ENCODE results near the gene TNFSF11. TPM values are rescaled to one million over a fixed set of nuclear protein-coding genes. Genes with fewer than 3 reads are reported as not detected.

The TNFSF11 gene
- total RNA-seq, 1 experiment from 2014 or later = 3.5 TPM

- no peak overlapping the region for H3T11ph ChIP-seq (ENCODE audit: low read length)
- H3K4me1 ChIP-seq (ENCODE audit: insufficient read depth, low read length) = no peaks in the 10 kb centered on the region; the same call in 1 of the 2 replicates
- no peak overlapping the region for H3K14ac ChIP-seq (ENCODE audit: insufficient read depth, low read length)
- H3K27ac ChIP-seq (ENCODE audit: insufficient read length, low read depth, low read length) = no peak overlapping the region
- no peaks in the 10 kb centered on the region for H3K23me2 ChIP-seq (ENCODE audit: insufficient read length, low read depth, low read length, poor library complexity, severe bottlenecking)
- H3K4me2 ChIP-seq (ENCODE audit: insufficient read depth, insufficient read length, low read length) = no peak overlapping the region
- no CpG with 5 or more reads among the region's 3 CpGs for WGBS (ENCODE audit: extremely low coverage, insufficient read length, low lambda C conversion rate)
- Mint-ChIP-seq H3K4me1 (peaks cover 0 to 3% of the 10 kb centered on the region in 2 experiments; a peak in 1 of 4 replicates), H3K9me3 (peaks cover 6 to 10% of the 10 kb centered on the region in 2 experiments), H3K36me3 (ENCODE audit: insufficient read depth in 1 of 3, low read depth in 3 of 3) (peaks cover under 1 to 2% (median 2%) of the 10 kb centered on the region in 3 experiments; a peak in 3 of 7 replicates), H3K27ac (no peak overlapping the region), H3K27me3 (ENCODE audit: low read depth) (no peaks in the 10 kb centered on the region; the same call in none of the 2 replicates), H3K4me3 (no peak overlapping the region)
- no peaks in the 10 kb centered on the region for H3K27me3 ChIP-seq (ENCODE audit: insufficient read depth, low read length)
- no peak overlapping the region for H4K5ac ChIP-seq (ENCODE audit: insufficient read length, low read depth, low read length)
- H4K91ac ChIP-seq (ENCODE audit: insufficient read length, low read depth, low read length) = no peak overlapping the region
- no peak overlapping the region for H3K4ac ChIP-seq (ENCODE audit: low read depth, low read length)
- H4K8ac ChIP-seq (replicated peaks; ENCODE audit: insufficient read length, low read depth, low read length) = no peak overlapping the region
- H3K79me2 ChIP-seq (ENCODE audit: insufficient read depth, low read length) = no peaks in the 10 kb centered on the region
- no peak overlapping the region for H2BK12ac ChIP-seq (ENCODE audit: insufficient read length, low read depth, low read length)
- H2BK20ac ChIP-seq (ENCODE audit: low read depth, low read length, poor library complexity, severe bottlenecking) = no peak overlapping the region
- DNase-seq = no peak
- no peak overlapping the region for H3K9ac ChIP-seq (ENCODE audit: extremely low read depth, insufficient read length, low read length)
- H2AFZ ChIP-seq (ENCODE audit: low read length) = no peak overlapping the region
- no peak overlapping the region for H3K23ac ChIP-seq (ENCODE audit: insufficient read length, low read depth, low read length)
- no peak overlapping the region for H2BK120ac ChIP-seq (ENCODE audit: low read depth, low read length, poor library complexity, severe bottlenecking)
- no peaks in the 10 kb centered on the region for H3K9me3 ChIP-seq (ENCODE audit: control insufficient read depth, low read depth, low read length)
- no peak overlapping the region for H2AK5ac ChIP-seq (ENCODE audit: insufficient read length, low read length)
- H2BK15ac ChIP-seq (ENCODE audit: low read depth, low read length) = no peak overlapping the region
- H3K56ac ChIP-seq (ENCODE audit: insufficient read length, low read depth, low read length) = no peak overlapping the region
- no peak for TF ChIP-seq CTCF (conservative IDR thresholded peaks at IDR 0.05)
- H4K20me1 ChIP-seq (ENCODE audit: control insufficient read depth, insufficient read depth, insufficient read length) = no peaks in the 10 kb centered on the region
- H3K79me1 ChIP-seq (ENCODE audit: insufficient read depth, low read depth, low read length, poor library complexity, severe bottlenecking) = no peaks in the 10 kb centered on the region
- no peak overlapping the region for H3K18ac ChIP-seq (ENCODE audit: insufficient read length, low read depth, low read length)
- no peak overlapping the region for H2BK5ac ChIP-seq (ENCODE audit: insufficient read length, low read length)
Measured at GRCh38 chr13:42524487-42525034, 49.4 kb upstream of the TNFSF11 start.
